Measurements from ENCODE around the gene EMILIN2. TPM values are rescaled to one million over a fixed set of nuclear protein-coding genes. Genes with fewer than 3 reads are reported as not detected.

Gene EMILIN2
- polyA plus RNA-seq, 1 donor, result 22.4 TPM

DNA sequence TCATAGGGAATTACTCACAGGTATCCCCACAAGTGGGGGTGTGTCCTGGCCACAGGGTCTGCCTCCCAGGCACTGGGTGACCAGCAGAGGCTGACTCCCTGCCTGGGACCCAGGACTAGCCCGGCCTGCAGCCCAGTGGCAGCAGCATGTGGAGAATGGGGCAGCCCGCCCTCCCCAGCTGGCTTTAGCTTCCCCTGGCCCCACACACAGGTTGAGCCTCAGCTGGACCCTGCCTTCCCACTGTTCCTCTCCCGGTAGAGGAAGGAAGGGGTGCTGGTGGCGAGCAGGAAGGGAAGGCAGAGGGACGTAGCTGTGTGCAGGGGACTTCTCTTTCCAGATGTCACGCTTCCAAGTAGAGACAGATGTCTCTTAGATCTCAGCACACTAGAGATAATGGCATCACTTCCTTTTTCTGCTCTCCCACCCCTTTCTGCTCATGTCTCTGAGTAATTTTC, 51.4 kb downstream of the EMILIN2 start:
- DNase-seq (ENCODE audit: low read depth), result peak; percentile 88

DNA sequence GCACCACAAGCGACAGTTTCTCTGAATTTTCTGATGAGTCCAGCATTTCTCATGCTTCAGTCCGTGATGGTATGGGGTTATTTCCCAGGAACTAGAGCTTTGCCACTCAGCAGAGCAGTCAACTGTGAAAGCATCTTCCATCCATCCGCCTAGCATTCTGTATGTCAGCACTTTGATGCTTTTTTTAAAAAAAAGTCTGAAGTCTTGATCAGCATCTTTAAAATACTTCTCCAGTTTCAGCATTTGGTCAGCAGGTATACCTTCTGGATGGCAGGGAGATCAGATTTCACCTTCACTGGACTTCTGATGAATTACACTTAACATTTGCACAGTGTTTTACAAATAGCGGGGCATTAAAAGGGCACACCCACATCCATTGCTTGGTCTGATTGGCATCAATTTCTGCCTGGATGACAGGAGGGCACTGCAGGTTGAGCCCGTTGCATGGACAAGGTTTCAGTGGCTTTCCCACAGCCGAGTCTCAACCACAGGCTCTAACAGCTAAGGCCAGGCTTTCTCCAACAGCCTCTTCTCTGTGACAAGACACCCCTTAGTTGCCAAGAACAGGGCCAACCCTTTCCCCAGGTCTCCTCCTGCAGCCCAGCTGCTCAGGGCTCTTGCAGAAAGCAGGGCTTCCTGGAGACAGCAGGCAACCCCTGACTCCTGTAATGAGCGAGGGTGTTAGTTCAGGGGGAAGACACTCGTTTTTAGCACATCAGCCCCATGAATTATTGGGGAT, 54.0 kb downstream of the EMILIN2 start:
- no peak for DNase-seq (ENCODE audit: low read depth)

DNA sequence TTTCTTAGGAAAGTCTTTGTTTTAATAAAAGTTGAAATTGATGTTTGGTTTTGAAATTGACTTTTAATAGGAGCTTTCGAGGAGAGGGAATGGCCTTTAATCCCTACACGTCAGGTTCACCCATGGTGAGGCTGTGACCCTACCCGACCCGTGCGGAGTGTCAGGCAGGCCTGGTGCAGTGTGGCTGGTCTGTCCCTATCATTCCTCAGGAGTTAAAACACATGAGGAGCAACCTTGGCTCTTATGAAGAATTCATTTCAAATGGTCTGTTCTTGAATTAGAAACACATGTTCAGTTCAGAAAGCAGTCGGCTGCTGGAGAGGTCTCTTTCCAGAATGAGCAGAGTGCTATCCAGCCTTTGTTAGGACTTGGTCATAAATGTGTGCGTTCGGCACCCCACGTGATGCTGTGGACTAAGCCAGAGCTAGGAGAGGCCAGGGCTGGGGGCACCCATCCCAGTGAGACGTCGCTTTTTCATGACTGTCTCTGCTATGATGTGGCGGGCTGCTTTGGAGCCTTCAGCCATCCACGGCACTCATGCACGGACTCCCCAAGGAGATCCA, 54.7 kb downstream of the EMILIN2 start:
- DNase-seq (ENCODE audit: low read depth), result peak; percentile 84

DNA sequence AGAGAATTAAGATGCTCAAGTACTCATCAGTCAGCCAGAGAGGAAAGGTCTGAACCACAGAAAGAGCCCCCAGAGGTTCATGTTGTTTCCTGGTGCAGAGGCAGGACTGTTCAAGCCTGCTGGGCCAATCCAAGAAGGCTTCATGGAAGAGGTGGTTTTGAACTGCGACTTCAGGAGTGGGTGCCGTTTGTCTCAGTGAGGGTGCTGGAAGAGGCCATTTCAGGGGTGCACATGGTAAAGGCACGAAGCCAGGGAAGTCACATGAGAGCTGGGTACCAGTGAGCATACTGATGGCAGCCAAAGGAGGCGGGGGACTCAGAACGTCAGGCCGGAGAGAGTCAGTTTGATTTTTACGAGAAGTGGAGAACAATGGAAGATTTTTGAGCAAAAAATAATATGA, 55.5 kb downstream of the EMILIN2 start:
- DNase-seq (ENCODE audit: low read depth), result no peak

DNA sequence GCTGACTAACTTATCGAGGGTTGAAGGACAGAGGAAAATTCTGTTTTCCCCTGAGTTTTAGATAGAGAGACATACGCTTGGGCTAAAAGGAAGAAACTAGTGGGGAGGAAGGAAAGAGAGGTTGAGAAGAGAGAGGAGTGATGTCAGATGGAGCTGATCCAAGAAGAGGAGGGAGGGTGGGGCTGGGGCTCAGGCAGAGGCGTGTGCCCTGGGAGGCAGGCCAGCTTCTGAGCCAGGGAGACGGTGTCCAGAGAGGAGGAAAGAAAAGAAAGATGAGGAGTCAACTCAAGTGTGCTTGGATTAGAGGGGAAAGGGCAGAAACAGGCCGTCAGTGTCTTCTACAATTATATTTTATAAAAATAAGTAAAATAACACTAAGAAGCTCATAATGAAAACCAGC, 56.2 kb downstream of the EMILIN2 start:
- DNase-seq (ENCODE audit: low read depth), result peak; percentile 84

DNA sequence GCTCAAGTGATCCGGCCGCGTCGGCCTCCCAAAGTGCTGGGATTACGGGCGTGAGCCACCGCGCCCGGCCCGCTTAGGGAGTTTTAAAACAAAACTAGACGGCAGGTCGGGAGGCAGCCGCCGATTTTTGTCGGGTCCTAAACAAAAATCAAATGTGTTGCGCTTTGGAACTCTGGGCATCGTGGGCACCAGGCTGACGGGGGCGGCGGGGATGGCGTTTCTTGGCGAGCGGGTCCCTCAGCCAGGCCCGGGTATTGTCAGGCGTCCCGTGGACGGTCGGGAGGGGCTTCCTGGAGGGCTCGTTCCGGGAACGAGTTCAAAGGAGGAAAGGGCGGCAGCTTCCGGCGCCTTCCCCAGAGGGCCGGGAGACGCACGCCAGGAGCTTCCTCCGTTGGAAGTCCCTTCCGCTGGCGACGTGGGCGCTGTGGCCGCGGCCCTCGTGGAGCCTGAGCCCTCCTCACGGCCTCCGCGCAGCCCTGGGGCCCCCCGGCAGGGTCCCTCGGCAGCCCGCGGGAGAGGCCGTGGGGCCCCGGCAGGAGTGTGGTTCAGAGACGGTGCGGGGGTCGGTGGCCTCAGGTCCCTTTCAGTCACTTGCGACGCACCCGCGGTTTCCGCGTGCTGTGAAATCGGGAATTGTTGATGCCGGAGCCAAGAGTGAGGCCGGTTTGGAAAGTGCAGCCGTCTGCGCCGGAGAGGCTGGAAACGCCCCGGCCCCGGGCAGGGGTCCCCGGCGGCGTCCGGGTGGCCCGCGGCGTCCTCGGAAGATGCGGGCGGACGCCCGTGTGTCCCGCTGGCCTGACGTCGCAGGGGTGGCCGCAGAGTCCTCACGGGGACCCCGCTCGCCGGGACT, 59.3 kb downstream of the EMILIN2 start:
- no peak for DNase-seq (ENCODE audit: low read depth)

DNA sequence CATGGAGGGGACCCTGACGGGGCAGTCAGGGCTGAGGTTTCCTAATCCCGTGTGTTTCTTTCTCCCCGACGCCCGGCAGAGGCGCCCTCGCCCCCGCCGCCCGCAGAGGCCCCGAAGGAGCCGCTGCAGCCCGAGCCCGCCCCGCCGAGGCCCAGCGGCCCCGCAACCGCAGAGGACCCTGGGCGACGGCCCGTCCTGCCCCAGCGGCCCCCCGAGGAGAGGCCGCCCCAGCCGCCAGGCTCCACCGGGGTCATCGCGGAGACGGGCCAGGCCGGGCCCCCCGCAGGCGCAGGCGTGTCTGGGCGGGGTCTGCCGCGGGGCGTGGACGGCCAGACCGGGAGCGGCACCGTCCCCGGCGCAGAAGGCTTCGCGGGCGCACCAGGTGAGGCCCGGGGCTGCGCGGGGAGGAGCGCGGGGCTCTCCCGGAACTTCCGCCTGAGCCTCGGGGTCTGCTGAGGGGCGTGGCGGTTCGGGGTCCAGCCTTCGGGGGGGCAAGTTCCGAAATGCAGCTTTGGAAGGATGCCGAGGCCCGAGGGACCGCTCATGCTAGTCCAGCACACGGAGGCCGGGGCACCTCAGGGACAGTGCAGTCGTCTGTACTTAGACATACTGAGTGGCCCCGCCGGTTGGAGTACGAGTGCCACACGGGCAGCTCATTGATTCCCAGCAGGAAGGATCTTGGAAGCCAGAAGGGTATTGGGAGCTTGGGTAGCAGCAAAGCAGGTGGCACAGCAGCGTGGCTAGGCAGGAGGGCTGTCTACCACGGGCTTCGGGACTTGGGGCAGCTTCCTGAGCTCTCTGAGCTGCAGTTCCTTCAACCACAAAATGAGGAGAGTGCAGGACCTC, 60.1 kb downstream of the EMILIN2 start:
- DNase-seq (ENCODE audit: low read depth), result no peak

DNA sequence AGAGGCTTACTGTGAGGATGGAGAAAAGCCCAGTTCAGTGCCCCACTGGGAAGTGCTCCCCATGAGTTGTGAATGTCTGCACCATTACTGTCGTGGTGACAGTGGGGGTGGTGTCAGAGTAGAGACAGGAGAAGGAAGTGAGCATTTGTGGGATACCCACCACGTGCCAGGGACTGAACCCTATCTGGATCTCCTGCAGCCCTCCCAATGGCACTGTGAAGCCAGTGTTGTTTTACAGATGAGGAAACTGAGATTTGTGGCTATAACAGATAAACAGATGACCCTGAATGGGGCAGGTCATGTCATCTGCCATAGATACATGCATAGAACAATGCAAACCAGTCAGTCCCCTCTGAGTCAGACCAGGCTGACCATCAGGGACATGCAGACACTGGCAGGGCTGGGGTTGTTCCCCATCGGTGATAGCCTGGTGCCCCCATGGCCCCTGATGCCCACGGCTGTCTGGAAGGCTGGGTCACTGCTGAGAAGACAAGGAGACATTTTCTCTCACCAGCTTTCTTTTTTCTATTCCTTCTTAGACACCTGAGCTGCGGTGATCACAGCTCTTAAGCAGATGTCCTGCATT, 60.8 kb downstream of the EMILIN2 start:
- no peak for DNase-seq (ENCODE audit: low read depth)

DNA sequence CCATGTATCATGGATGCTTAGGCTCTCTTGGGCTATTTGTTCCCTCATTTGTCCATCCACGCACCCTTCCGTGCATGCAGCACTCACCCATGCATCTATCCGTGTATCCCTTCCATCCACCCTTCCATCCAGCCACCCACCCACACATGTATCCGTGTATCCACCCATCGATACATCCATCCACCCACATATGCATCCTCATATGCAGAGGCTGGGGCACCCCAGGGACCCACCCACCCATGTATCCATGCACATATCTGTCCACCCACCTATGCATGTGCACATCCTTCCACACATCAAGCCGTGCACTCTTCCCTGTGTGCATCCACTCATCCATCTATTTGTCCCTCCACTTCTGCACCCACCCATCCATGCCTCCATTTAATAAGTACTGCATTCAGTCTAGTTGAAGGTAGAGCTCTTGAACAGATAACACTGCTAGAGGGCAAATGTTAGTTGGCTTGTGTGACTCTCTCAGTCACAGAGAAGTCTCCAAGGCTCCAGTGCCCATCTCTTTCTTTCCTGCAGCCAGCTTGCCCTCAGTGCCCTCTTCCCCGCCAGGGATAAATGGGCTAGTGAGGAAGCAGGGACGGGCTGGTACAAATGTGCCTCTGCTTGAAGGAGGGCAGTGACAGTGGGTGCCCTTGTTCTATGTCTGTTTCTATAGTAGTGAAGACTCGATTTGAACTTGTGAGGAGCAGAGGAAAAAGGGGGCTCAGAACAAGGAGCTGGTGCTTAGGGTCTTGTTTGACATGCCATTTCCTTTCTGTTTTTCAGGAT, 61.5 kb downstream of the EMILIN2 start:
- no peak for DNase-seq (ENCODE audit: low read depth)

DNA sequence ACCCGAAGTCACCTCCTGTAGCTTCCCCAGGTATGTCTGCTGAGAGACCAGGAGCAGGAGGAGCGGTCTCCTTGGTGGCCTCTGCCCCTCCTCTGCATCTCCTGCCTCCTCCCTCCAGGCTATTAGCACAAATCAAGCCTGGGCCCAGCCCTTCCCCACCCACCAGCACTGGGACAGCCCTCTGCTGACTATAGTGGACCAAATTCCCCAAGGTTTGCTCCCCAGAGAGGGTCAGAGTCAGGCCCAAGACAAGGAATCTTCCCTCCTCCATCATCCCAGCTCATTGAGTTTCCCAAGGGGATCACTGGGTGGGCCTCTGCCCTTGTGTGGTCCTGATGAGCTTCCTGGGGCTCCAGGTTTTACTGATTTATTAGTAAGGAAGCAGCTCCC, 62.1 kb downstream of the EMILIN2 start:
- DNase-seq (ENCODE audit: low read depth), result no peak

DNA sequence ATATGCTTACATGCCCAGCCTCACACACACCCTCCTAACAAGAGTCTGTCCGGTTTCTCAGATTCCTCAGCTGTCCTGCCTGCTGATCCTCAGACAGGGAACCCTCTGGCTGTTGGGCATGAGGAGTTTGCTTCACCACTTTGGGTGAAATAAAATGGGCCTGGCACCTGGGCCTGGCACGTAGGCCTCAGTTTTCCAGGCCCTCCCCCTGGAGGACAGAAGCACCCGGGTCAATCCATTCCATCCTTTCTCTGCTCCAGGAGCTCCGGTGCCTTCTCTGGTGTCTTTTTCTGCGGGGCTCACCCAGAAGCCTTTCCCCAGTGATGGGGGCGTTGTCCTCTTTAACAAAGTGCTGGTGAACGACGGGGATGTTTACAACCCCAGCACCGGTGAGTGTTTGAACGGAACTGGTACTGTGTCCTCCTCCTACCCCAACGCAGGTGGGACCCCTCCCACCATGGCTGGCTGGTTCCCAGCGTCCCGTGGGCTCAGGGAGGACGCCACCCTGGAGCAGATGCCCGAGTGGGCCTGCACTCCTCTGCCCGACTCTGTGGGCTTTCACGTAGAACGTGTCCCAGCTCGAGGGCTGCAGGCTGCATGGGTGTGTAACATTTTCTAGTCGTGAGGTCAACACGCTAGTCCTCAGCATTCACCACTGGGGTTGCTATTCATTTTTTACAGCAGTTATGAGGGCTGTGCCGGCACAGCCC, 62.8 kb downstream of the EMILIN2 start:
- DNase-seq (ENCODE audit: low read depth), result no peak

DNA sequence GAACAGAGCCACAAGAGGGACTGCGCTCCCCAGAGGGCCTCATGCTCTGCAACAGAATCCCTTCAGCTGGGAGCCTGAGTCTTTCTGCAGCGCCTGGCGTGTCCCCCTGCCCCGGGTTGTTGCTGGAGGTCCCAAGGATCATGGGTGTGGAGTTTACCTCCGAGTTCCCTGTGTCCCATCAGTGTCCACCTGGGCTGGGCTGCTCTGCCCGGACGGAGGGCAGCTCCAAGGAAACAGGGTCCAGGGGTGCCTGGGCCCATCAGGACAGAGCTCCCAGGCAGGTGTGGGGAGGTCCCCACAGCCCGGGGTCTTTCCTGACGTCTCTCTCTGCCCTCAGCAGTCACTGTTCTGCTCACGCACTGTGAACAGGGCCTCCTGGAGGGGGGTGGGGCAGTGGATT, 63.5 kb downstream of the EMILIN2 start:
- no peak for DNase-seq (ENCODE audit: low read depth)

DNA sequence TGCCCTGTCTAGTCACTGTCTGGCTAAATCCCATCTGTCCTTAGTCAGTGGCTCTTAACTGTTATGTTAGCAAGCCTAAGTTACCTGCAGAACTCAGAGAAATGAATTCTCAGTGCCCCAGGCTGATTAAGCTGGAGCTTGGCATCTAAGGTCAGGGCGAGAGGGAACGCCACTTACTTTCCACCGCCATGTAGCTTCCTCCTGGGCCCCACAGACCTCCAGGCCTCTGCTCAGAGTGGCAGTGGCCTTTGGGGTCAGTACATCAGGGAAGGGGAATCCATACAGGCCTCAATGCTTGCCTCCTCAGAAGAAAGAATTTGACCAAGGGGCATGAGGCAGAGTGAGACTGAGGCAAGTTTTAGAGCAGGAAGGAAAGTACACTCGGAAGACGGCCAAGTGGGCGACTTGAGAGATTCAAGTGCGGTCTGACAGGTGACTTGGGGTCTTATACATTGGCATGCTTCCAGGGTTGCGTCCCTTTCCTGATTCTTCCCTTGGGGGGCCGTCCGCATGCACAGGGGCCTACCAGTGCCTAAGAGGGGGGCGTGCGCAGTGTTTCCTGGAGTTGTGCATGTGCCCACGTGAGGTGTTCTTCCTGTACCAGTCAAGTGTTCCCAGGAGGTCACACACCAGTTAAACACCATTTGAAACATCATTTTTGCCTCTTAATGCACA, 64.1 kb downstream of the EMILIN2 start:
- no peak for DNase-seq (ENCODE audit: low read depth)

DNA sequence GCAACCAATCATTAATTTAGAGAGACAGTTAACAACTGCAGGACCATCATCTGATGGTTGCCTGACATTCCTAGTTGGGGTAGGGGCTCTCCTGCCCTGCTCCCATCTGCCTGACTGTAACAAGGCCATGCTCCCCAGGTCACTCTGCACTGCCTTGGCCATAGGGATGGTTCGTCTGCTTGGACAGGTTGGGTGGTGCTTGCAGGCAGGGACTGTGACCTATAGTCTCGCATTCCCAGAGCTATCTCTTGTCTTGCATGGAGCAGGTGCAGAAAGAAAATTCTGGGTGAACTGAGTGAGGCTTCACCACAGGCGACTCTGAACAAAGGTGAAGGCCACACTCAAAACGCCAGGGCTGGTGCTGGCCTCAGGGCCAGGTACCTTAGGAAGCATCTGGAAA, 64.7 kb downstream of the EMILIN2 start:
- no peak for DNase-seq (ENCODE audit: low read depth)

DNA sequence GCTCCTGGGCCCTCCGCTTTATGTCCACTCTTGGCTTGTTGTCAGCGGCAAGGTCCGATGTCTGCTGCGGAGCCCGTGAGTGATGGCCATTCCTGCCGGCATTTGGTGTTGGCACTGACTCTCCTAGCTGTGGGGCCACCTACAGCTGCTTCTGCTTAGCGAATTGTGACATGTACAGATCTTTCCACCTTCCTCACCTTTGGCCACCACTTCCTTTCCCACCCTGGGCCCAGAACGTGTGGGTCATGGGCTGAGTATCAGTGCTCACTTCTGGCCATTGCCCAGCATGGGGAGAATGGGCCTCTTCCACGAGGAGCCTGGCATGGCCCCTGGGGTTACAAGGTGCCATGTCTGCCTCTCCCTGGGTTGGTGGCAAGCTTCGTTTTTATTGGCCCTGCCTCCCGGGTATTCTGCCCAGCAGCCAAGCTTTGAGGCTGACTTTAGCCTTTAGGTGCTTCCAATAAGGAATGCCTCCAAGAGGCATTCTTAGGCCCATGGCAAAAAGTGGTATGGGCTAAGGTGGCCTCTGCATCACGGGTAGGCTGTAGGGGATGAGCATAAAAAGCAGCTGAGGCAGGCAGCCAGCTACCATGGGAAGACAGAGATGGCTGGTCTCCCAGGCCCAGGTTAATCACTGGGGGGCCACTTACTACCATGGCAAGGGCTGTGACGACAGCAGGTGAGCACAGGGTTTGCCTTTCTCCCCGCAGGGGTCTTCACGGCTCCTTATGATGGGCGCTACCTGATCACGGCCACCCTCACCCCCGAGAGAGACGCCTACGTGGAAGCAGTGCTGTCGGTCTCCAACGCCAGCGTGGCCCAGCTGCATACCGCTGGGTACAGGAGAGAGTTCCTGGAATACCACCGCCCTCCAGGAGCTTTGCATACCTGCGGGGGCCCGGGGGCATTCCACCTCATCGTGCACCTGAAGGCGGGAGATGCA, 65.8 kb downstream of the EMILIN2 start:
- DNase-seq (ENCODE audit: low read depth), result no peak

DNA sequence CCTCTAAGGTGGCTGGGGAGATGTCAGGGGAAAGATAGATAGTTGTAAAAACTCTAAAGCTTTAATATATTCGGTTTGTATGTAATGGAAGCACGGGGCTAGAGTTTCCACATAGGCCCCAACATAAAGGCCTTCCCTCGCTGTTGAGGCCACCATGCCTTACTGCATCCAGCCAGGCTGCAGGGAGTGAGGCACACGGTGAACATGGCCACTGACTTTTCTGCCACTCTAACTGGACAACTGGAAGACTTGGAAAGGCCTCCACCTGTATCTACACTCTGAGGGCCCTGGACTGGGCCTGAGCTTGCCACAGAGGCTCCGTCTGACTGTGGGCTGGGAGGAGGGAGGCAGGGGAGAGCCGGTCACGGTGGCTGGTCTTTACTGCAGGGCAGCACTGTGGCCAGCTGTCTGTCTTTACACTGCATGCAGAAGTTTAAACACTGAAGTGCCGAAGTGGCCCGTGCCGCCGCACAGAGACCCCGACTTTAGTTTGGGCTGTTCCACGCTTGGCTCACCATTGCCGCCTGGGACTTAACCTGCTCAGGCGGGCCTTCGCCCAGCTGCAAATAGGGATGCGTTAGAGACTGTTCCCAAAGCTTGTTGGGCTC, 66.7 kb downstream of the EMILIN2 start:
- DNase-seq (ENCODE audit: low read depth), result no peak

DNA sequence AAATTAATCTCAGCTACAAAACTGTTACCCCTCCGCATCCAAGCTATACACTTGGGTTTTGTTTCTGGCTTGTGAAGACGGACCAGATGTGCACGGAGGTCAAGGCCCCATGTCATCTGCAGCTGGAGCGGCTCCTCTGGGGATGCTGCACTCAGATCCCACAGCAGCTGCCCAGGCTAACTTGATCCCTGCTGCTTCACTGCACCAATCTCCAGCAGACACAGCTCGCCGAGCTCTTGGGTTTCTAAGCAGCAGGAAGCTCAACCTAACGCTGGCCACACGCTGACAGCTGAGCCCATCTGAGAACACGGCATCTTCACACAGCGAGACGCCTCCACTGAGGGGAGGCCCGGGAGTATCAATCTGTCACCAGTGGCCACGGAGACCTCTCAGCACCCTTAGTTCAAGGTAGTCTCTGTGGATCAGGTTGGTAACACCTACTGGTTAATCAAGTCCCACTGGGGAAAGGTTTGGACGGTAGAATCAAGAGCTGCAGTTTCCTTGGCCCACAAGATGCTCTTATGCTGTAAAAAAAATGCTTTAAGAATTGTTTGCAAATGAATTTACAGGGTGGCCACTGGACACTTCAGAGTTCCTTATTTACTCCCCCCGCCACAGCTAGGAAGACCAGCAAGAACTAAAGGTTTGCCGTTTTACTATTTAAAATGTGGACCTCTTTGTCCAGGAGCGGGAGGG, 67.5 kb downstream of the EMILIN2 start:
- DNase-seq (ENCODE audit: low read depth), result peak; percentile 75

All from forelimb muscle (tissue), 1 donor.